ENCODE measurements around the gene LRRC30.

LRRC30 gene

GRCh38 chr18:7237673-7238272 lies 6.9 kb downstream of the LRRC30 start:
- no peak for DNase-seq (ENCODE audit: low read depth)

- DNase-seq (ENCODE audit: low read depth) = no peak
Measured at GRCh38 chr18:7242926-7243325, 12.0 kb downstream of the LRRC30 start.

DNA sequence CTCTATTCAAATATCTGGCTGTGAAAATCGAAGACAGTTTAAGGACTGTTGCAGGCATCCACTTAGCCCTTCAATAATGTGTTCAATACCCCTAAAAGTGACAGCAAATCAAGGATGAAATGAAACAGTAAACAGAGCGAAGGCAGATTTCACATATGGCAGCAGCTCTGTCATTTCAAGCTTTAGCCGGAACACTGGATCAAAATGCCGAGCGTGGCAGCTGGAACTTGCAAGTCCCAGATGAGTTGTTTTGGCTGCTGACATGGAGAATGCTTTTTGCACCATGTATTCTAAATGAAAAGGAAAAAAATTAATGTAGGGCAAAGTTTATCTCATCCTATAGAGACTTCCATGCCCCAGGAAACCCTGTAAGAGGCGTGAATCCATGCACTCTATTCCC lies 18.0 kb downstream of the LRRC30 start:
- DNase-seq (ENCODE audit: low read depth) = no peak

DNA sequence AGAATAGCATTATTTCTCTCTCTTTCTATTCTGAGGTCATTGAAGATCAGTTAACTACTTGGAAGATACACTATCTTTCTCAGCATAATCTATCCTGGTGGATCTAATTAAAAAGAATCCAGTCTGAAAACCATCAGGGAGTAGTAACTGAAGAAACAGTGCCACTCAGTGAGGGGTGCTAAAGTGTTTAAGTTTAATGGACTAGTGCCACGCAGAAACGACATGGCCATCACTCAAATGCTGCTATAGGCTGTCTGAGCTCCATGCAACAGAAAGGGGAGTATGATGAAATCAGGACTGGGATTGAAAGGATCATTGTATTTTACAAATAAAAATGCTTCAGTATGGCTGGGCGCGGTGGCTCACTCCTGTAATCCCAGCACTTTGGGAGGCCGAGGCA lies 23.3 kb downstream of the LRRC30 start:
- DNase-seq (ENCODE audit: low read depth) = no peak

GRCh38 chr18:7255054-7255453 lies 24.2 kb downstream of the LRRC30 start:
- DNase-seq (ENCODE audit: low read depth) = no peak

DNA sequence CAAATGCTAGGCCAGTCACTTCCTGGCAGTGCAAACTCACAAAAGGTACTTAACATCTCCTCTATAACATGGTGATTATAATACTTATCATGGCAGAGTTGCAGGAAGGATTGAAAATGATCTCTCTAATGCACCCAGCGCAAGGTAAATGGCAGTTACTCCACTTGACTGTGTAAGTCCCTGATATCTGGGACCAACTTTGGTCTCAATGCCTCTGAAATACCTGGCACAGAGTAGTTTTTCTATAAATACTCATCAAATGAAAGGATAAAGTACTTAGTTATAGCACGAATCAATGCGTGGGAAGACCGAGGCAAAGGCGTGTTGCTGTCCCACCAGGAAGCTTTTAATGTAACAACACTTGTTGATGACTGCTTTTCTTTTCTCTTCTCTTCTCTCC lies 24.8 kb downstream of the LRRC30 start:
- DNase-seq (ENCODE audit: low read depth) = no peak

DNA sequence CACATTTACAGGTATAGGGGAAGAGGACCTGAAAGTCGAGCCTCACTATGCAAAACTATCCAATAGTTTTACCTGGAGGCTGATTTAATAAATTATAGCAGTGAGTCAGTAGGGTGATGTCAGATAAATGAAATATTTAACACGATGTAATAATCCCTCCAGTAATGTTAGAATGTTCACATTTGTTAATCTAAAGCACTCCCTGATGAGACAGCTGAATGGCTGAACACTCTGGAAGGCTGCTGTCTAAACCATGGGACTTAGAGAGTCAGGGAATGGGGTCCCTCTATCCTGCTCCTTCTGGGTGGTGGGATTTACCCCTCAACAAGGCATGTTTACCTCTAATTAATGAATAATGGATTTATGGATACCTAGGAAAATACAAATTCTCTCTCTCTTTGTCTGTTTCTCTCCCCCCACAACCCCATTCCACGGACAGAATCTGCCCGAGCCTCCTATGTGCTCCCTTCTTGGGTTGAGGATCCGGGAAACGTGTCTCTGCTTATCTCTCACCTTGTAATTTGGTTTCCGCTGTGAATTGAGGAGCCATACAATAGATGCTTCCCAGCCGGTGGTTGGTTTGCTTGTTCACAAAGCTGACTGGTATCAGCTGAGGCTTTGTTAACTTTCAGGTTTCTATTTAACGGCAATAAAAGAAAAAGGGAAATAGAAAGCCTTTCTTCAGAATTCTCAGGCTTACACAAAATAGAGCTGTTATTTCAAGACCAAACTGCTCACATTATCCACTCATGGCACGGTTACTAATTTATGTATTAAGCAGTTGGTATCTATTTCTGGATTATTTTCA lies 25.9 kb downstream of the LRRC30 start:
- no peak for DNase-seq (ENCODE audit: low read depth)

- DNase-seq (ENCODE audit: low read depth) = no peak
Measured at GRCh38 chr18:7257426-7257740, 26.5 kb downstream of the LRRC30 start.

GRCh38 chr18:7259475-7259874 lies 28.6 kb downstream of the LRRC30 start:
- DNase-seq (ENCODE audit: low read depth) = no peak

GRCh38 chr18:7261199-7261598 lies 30.3 kb downstream of the LRRC30 start:
- DNase-seq (ENCODE audit: low read depth) = no peak

DNA sequence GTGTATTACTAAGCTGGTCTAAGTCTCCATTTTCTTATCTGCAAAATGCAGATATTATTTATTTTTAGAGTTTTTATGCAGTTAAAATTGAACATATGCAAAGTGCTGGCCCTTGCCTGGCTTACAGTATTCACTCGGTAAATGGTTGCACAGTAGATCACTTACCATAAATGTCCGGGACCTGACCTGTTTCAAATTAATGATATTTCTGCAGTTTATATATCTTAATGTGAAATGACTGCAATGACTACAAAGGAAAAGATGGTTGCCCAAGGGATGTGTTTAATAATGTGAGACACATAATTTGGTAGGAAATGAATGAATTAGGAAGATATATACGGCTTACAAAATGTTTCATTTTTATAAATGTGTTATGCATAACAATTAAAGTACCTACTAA lies 37.1 kb downstream of the LRRC30 start:
- DNase-seq (ENCODE audit: low read depth) = no peak

DNA sequence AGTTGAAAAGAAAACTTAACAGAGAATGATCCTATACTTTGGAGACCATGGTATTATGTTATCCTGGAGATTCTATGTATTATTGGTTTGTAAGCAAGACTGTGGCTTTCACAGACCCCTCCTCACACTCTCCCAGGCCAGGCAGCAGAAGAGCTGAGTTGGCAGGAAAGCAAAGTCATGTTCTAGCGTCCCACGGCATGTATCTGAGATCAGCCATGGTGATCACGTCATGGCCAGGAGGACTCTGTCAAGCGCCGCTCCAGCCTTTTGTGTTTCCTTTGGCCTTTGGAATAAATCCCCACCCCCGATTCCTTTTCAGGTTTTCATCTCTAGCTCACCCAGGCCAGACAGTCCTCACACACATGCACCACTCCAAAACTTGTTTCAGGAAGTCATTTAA lies 39.1 kb downstream of the LRRC30 start:
- no peak for DNase-seq (ENCODE audit: low read depth)

GRCh38 chr18:7272311-7273049 lies 41.6 kb downstream of the LRRC30 start:
- no peak for DNase-seq (ENCODE audit: low read depth)

- no peak for DNase-seq (ENCODE audit: low read depth)
Measured at GRCh38 chr18:7273301-7273921, 42.5 kb downstream of the LRRC30 start.

DNA sequence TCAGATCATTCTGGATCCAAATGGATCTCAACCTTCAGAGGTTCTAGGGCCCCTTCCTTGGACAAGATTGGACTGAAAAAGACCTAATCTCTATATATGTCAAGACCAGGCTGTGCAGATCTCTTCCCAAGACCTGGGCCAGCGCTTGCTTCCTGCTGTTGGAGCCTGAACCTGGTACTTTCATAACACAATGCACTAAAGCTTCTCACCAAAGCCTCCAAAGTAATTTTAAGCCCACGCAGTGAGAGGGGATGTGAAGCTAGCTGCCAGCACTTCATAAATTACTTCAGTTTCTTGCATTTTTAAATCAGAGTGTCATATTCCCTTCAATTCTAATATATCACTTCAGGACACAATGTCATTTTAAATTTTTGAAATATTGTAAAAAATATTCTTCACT lies 50.7 kb downstream of the LRRC30 start:
- no peak for DNase-seq (ENCODE audit: low read depth)

Measured in T follicular helper cell (primary cell).